ENCODE measurements around the gene USP17L28.
"Not testable (repeated sequence)": the region's sequence is repeated elsewhere in the genome, so short reads cannot be mapped to it uniquely, and the experiment has no call there.

USP17L28 gene, protein sequence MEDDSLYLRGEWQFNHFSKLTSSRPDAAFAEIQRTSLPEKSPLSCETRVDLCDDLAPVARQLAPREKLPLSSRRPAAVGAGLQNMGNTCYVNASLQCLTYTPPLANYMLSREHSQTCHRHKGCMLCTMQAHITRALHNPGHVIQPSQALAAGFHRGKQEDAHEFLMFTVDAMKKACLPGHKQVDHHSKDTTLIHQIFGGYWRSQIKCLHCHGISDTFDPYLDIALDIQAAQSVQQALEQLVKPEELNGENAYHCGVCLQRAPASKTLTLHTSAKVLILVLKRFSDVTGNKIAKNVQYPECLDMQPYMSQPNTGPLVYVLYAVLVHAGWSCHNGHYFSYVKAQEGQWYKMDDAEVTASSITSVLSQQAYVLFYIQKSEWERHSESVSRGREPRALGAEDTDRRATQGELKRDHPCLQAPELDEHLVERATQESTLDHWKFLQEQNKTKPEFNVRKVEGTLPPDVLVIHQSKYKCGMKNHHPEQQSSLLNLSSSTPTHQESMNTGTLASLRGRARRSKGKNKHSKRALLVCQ

DNA sequence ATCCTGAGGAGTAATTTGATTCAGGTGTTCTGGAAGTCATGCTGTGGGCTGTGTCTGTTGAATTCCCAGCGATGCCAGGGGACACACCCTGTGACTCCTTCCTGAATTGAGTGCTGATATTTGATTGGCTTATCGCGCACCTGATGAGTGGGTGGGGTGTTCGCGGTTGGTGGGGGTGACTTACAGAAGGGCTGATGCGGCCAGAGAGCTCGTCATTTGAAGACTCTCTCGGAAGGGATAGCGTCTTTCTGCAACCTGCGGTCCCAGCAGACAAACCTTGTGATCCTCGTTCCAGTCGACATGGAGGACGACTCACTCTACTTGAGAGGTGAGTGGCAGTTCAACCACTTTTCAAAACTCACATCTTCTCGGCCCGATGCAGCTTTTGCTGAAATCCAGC is at the start of gene USP17L28:
TSS of gene USP17L28 (plus strand) at position 301 of the 400 bp plus-strand sequence. CDS start at position 301, 0 bp downstream.
- in situ Hi-C loops (cut with HindIII; ENCODE audit: low pct_ligation_motif_present, low sequenced_read_pairs); H3K4me3 ChIP-seq (ENCODE audit: low read depth, low read length); H3K27me3 ChIP-seq (replicated peaks); DNase-seq; H3K27ac ChIP-seq; H3K36me3 ChIP-seq (replicated peaks): not testable (repeated sequence)

DNA sequence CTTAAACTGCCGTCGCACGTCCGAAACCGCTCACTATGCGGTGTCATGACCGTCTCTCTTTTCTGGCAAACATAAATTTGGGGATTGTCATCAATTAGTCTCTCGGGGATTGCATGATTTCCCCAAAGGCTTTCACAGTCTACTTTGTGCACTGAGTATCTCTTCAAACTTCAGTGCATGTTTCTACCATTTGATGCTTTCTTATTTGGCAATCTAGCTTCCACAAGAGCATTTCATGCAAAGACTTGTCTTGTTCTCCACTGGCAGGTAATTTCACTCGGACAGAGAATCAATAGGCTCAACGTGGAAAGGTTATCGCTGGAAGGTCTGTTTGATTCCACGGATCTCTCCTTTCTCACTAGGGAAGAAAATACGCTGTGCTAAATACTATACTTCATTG is 24.5 kb upstream of the USP17L28 start:
- H3K36me3 ChIP-seq (replicated peaks); DNase-seq; in situ Hi-C loops (cut with HindIII; ENCODE audit: low pct_ligation_motif_present, low sequenced_read_pairs): not testable (repeated sequence)

DNA sequence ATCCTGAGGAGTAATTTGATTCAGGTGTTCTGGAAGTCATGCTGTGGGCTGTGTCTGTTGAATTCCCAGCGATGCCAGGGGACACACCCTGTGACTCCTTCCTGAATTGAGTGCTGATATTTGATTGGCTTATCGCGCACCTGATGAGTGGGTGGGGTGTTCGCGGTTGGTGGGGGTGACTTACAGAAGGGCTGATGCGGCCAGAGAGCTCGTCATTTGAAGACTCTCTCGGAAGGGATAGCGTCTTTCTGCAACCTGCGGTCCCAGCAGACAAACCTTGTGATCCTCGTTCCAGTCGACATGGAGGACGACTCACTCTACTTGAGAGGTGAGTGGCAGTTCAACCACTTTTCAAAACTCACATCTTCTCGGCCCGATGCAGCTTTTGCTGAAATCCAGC is 23.8 kb upstream of the USP17L28 start, which contains the start of gene USP17L24:
TSS of gene USP17L24 (plus strand) at position 301 of the 400 bp plus-strand sequence. CDS start at position 301, 0 bp downstream.
- H3K36me3 ChIP-seq (replicated peaks); DNase-seq; H3K4me3 ChIP-seq (ENCODE audit: low read depth, low read length); H3K27ac ChIP-seq; in situ Hi-C loops (cut with HindIII; ENCODE audit: low pct_ligation_motif_present, low sequenced_read_pairs); H3K27me3 ChIP-seq (replicated peaks): not testable (repeated sequence)

More for the DNA sequence above, 24.5 kb upstream of the USP17L28 start:
- not testable (repeated sequence) for H3K4me3 ChIP-seq (ENCODE audit: low read depth, low read length); H3K27ac ChIP-seq; H3K27me3 ChIP-seq (replicated peaks)

DNA sequence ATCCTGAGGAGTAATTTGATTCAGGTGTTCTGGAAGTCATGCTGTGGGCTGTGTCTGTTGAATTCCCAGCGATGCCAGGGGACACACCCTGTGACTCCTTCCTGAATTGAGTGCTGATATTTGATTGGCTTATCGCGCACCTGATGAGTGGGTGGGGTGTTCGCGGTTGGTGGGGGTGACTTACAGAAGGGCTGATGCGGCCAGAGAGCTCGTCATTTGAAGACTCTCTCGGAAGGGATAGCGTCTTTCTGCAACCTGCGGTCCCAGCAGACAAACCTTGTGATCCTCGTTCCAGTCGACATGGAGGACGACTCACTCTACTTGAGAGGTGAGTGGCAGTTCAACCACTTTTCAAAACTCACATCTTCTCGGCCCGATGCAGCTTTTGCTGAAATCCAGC is 19.1 kb upstream of the USP17L28 start, which contains the start of gene USP17L25:
TSS of gene USP17L25 (plus strand) at position 301 of the 400 bp plus-strand sequence. CDS start at position 301, 0 bp downstream.
- H3K36me3 ChIP-seq (replicated peaks); H3K27ac ChIP-seq; H3K27me3 ChIP-seq (replicated peaks); in situ Hi-C loops (cut with HindIII; ENCODE audit: low pct_ligation_motif_present, low sequenced_read_pairs); DNase-seq; H3K4me3 ChIP-seq (ENCODE audit: low read depth, low read length): not testable (repeated sequence)

DNA sequence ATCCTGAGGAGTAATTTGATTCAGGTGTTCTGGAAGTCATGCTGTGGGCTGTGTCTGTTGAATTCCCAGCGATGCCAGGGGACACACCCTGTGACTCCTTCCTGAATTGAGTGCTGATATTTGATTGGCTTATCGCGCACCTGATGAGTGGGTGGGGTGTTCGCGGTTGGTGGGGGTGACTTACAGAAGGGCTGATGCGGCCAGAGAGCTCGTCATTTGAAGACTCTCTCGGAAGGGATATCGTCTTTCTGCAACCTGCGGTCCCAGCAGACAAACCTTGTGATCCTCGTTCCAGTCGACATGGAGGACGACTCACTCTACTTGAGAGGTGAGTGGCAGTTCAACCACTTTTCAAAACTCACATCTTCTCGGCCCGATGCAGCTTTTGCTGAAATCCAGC is 14.3 kb upstream of the USP17L28 start, which contains the start of gene USP17L26:
TSS of gene USP17L26 (plus strand) at position 301 of the 400 bp plus-strand sequence. CDS start at position 301, 0 bp downstream.
- DNase-seq; H3K36me3 ChIP-seq (replicated peaks); H3K27me3 ChIP-seq (replicated peaks); H3K4me3 ChIP-seq (ENCODE audit: low read depth, low read length); H3K27ac ChIP-seq; in situ Hi-C loops (cut with HindIII; ENCODE audit: low pct_ligation_motif_present, low sequenced_read_pairs): not testable (repeated sequence)

DNA sequence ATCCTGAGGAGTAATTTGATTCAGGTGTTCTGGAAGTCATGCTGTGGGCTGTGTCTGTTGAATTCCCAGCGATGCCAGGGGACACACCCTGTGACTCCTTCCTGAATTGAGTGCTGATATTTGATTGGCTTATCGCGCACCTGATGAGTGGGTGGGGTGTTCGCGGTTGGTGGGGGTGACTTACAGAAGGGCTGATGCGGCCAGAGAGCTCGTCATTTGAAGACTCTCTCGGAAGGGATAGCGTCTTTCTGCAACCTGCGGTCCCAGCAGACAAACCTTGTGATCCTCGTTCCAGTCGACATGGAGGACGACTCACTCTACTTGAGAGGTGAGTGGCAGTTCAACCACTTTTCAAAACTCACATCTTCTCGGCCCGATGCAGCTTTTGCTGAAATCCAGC is 9.6 kb upstream of the USP17L28 start, which contains the start of gene USP17L5:
TSS of gene USP17L5 (plus strand) at position 301 of the 400 bp plus-strand sequence. CDS start at position 301, 0 bp downstream.
- H3K27me3 ChIP-seq (replicated peaks); H3K4me3 ChIP-seq (ENCODE audit: low read depth, low read length); in situ Hi-C loops (cut with HindIII; ENCODE audit: low pct_ligation_motif_present, low sequenced_read_pairs); DNase-seq; H3K36me3 ChIP-seq (replicated peaks); H3K27ac ChIP-seq: not testable (repeated sequence)

DNA sequence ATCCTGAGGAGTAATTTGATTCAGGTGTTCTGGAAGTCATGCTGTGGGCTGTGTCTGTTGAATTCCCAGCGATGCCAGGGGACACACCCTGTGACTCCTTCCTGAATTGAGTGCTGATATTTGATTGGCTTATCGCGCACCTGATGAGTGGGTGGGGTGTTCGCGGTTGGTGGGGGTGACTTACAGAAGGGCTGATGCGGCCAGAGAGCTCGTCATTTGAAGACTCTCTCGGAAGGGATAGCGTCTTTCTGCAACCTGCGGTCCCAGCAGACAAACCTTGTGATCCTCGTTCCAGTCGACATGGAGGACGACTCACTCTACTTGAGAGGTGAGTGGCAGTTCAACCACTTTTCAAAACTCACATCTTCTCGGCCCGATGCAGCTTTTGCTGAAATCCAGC is 4.8 kb upstream of the USP17L28 start, which contains the start of gene USP17L27:
TSS of gene USP17L27 (plus strand) at position 301 of the 400 bp plus-strand sequence. CDS start at position 301, 0 bp downstream.
- H3K27me3 ChIP-seq (replicated peaks); in situ Hi-C loops (cut with HindIII; ENCODE audit: low pct_ligation_motif_present, low sequenced_read_pairs); H3K4me3 ChIP-seq (ENCODE audit: low read depth, low read length); DNase-seq; H3K36me3 ChIP-seq (replicated peaks); H3K27ac ChIP-seq: not testable (repeated sequence)

DNA sequence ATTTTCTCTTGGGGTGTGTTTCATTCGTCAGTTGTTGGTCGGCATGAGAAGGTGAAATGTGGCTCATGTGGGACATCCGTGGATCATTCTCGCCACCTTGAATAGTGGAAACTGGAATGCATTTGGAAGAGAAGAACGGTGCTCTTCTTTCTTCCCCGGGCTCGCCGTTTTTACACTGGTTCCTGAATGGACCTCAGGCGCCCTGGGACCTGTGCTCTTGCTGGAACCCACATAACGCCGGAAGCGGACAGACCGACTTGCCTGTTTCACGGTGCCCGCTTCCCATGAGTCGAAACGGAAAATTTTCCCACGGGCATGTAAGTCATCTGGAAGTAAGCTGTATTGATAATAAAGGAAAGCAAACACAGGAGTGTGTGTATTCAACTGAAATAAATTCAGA is 2.2 kb downstream of the USP17L28 start:
- in situ Hi-C loops (cut with HindIII; ENCODE audit: low pct_ligation_motif_present, low sequenced_read_pairs); H3K27me3 ChIP-seq (replicated peaks); H3K4me3 ChIP-seq (ENCODE audit: low read depth, low read length); H3K36me3 ChIP-seq (replicated peaks); DNase-seq; H3K27ac ChIP-seq: not testable (repeated sequence)

DNA sequence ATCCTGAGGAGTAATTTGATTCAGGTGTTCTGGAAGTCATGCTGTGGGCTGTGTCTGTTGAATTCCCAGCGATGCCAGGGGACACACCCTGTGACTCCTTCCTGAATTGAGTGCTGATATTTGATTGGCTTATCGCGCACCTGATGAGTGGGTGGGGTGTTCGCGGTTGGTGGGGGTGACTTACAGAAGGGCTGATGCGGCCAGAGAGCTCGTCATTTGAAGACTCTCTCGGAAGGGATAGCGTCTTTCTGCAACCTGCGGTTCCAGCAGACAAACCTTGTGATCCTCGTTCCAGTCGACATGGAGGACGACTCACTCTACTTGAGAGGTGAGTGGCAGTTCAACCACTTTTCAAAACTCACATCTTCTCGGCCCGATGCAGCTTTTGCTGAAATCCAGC is 4.6 kb downstream of the USP17L28 start, which contains the start of gene USP17L29:
TSS of gene USP17L29 (plus strand) at position 301 of the 400 bp plus-strand sequence. CDS start at position 301, 0 bp downstream.
- in situ Hi-C loops (cut with HindIII; ENCODE audit: low pct_ligation_motif_present, low sequenced_read_pairs); H3K4me3 ChIP-seq (ENCODE audit: low read depth, low read length); DNase-seq; H3K27me3 ChIP-seq (replicated peaks); H3K27ac ChIP-seq; H3K36me3 ChIP-seq (replicated peaks): not testable (repeated sequence)

DNA sequence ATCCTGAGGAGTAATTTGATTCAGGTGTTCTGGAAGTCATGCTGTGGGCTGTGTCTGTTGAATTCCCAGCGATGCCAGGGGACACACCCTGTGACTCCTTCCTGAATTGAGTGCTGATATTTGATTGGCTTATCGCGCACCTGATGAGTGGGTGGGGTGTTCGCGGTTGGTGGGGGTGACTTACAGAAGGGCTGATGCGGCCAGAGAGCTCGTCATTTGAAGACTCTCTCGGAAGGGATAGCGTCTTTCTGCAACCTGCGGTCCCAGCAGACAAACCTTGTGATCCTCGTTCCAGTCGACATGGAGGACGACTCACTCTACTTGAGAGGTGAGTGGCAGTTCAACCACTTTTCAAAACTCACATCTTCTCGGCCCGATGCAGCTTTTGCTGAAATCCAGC is 14.1 kb downstream of the USP17L28 start, which contains the start of gene USP17L30:
TSS of gene USP17L30 (plus strand) at position 301 of the 400 bp plus-strand sequence. CDS start at position 301, 0 bp downstream.
- DNase-seq; in situ Hi-C loops (cut with HindIII; ENCODE audit: low pct_ligation_motif_present, low sequenced_read_pairs); H3K4me3 ChIP-seq (ENCODE audit: low read depth, low read length); H3K27ac ChIP-seq; H3K27me3 ChIP-seq (replicated peaks); H3K36me3 ChIP-seq (replicated peaks): not testable (repeated sequence)

DNA sequence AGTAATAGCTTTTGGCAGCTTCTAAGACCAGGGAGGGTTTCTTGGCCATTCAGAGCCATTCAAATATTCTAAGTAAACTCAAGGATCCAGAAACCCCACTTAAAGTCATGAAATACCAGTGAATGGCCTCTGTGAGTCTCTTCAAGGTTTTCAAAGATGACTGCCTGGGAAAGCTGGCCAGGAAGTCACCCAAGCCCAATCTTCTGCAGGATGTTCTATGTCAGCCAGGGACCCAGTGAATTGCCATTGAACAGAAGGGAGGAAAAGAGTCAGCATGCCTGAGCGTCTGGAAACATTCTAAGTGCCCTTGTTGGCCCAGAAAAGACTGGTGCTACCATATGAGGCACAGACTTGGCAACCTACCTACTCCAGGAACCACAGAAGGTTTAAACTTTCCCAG is 31.2 kb downstream of the USP17L28 start:
- H3K4me3 ChIP-seq (ENCODE audit: low read depth, low read length); in situ Hi-C loops (cut with HindIII; ENCODE audit: low pct_ligation_motif_present, low sequenced_read_pairs); H3K27me3 ChIP-seq (replicated peaks); DNase-seq; H3K27ac ChIP-seq; H3K36me3 ChIP-seq (replicated peaks): not testable (repeated sequence)

Data from brain microvascular endothelial cell (primary cell).